GM19463 (cell line): ENCODE data around the gene CTAGE9.
"Not testable (repeated sequence)": the region's sequence is repeated elsewhere in the genome, so short reads cannot be mapped to it uniquely, and the experiment has no call there.

Experiments used
- ATAC-seq: cut with Tn5 transposase; IDR thresholded peaks from one replicate; pipeline ENCODE4 v1.9.1; 2021; ENCODE audit warnings: mild to moderate bottlenecking, moderate library complexity; ENCODE audit not compliant: unreplicated experiment

Gene CTAGE9, protein sequence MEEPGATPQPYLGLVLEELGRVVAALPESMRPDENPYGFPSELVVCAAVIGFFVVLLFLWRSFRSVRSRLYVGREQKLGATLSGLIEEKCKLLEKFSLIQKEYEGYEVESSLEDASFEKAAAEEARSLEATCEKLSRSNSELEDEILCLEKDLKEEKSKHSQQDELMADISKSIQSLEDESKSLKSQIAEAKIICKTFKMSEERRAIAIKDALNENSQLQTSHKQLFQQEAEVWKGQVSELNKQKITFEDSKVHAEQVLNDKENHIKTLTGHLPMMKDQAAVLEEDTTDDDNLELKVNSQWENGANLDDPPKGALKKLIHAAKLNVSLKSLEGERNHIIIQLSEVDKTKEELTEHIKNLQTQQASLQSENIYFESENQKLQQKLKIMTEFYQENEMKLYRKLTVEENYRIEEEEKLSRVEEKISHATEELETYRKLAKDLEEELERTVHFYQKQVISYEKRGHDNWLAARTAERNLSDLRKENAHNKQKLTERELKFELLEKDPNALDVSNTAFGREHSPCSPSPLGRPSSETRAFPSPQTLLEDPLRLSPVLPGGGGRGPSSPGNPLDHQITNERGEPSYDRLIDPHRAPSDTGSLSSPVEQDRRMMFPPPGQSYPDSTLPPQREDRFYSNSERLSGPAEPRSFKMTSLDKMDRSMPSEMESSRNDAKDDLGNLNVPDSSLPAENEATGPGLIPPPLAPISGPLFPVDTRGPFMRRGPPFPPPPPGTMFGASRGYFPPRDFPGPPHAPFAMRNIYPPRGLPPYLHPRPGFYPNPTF

DNA sequence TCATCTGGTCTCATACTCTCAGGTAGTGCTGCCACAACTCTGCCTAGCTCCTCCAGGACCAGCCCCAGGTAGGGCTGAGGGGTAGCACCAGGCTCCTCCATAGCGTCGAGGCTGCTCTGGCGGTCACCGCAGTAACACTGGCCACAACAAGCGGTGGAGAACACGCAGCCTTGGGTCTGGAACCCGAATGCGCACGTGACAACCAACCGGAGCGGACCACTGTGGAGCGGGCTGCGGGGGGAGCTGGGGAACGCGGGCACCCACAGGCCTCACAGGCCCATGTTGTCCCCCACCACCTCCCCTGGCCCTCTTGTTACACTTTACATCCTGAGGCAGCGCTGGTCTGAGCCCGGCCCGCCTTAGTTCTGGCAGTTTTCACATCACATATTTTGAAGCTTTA is at the start of gene CTAGE9:
Gene CTAGE9, minus strand, starts transcription at position 101 of the 400 bp plus-strand sequence. Its CDS starts 0 bp downstream, at position 101.
- ATAC-seq, result not testable (repeated sequence)

DNA sequence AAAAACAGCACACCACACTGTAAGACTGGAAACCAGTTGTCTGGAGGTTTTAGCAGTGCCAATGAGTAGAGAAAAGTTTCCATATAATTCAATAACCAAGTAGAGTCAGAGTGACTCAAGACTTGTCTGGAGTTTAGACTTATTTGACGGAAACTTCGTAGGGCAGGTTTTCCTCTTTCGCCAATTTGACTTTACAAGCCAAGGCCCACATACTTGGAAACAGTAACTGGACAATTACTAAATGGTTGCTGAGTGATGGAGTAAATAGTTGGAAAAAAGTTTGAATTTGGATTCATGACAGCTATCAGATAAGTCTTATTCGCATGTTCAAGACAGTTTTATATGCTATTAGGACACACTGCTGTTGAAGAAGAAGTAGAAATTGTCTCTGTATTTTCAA is 48.1 kb upstream of the CTAGE9 start:
- ATAC-seq, result no peak

DNA sequence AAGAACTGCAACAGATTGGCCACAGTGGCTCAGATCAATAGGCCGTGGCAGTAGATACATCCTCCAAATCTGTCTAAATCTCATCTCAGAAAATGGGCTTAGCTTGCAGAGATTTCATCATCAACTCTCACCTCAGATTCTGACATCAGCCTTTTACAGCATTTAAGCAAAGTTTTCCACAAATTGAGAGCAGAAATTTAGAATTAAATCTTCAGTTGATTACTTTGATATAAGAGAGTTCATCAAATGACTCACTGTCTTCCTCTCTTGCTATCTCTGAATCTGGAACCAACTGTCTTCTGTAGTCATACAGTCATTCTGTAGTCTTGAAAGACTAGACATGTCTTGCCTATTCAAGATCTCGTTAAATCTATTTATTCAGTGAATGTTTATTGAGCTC is 45.2 kb upstream of the CTAGE9 start:
- no peak for ATAC-seq

DNA sequence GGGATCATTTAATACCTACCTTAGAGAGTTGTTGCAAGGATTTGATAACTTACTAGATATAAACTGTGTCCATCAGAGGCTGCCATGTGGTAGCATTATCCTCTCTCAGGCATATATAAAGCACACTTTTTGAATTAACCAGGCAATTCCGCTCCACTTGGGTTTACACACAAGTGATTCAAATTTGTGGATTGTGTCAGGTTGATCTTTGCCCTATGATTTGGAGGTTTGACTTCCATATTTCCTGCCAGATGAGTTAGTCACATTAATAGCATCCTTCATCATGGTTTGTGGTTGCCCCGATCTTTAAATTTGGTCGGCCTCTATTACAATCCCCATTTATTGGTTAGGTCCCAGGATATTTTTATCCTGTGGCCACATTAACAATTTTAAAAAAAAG is 44.8 kb upstream of the CTAGE9 start:
- no peak for ATAC-seq

DNA sequence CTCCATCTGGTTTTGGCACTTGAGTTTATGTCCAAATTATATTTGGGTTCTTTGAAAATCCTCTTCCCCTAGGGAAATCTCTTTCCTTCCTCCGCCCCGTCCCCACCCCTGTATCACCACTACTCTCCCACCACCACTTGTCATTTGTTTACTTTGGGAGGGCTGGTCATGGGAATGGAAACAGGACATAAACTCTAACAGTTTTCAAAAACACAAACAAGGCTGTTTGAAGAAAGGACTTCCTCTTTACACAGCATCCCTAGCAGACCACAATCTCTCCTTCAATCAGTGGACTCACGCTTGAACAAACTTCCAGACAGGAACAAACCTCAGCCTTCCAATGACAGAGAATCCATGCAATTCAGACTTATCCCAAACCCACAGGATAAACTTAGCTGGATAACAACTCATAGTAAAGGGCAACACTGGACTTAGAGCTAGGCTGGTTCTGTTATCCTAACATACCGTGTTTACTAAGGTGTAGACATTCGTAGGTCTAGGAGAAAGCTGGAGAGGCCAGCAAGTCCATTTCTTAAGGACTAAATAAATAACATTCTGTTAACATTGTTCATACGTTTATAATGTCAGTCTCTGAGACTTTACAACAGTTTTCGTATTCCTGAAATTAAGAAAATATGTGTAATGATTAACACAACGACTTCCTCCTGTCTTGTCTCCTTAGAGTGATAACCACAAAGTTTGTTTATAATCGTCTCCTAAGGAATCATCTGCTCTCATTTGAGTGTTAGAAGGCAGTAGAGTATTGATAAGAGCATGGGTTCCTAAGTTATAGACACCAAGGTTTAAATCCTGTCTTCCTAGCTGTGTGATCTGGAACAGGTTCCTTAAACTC is 44.1 kb upstream of the CTAGE9 start:
- ATAC-seq, result no peak

DNA sequence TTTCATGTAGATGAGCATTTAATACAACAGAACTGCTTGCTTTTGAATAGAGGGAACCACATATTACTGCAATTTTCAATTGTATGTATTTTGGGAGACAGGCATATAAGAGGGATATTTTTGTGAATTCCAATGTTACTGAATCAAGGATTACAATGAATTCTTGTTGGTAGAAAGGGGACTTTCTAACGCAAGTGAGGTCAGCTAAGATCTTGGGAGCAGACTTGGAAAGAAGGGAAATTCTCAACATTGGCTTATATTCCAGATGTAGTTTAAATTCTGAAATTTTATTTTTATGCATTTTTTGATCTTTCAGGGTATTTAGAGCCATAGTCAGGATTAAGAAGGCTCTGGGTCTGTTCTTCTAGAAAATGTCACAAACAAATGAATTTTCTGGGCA is 43.3 kb upstream of the CTAGE9 start:
- no peak for ATAC-seq

DNA sequence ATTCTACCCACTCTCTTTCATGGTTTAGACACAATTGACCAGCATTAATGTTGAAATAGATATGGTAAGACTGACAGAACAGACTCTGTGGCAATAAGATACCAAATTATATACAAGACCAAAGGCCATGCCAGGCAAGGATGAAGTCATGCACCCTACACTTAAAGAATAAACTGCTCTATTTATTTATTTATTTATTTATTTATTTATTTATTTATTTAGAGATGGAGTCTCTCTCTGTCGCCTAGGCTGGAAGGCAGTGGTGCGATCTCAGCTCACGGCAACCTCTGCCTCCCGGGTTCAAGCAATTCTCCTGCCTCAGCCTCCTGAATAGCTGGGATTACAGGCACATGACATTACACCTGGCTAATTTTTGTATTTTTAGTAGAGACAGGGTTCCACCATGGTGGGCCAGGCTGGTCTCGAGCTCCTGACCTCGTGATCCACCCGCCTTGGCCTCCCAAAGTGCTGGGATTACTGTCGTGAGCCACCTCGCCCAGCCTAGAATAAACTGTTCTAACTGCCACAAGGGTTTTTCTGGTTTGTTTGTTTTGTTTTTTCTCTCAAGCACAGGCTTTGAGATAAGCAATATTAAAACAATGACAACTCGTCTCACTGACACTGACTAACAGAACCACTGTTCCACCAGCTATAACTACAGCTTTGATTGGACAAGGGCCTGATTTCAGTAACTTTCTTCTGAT is 40.3 kb upstream of the CTAGE9 start:
- ATAC-seq, result not testable (repeated sequence)

DNA sequence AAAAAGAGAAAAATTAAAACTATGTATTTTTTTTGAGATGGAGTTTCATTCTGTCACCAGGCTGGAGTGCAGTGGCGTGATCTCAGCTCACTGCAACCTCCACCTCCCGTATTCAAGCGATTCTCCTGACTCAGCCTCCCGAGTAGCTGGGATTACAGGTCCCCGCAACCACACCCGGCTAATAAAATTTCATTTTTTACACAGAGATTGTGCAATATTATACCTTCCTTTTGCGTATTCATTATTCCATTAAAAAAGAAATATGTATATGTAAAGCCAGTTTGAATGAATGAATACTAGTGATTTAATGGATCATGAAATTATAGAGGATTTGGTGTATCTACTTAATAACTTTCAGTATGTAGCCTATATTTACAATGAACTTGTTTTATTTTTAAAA is 38.2 kb upstream of the CTAGE9 start:
- ATAC-seq, result no peak

DNA sequence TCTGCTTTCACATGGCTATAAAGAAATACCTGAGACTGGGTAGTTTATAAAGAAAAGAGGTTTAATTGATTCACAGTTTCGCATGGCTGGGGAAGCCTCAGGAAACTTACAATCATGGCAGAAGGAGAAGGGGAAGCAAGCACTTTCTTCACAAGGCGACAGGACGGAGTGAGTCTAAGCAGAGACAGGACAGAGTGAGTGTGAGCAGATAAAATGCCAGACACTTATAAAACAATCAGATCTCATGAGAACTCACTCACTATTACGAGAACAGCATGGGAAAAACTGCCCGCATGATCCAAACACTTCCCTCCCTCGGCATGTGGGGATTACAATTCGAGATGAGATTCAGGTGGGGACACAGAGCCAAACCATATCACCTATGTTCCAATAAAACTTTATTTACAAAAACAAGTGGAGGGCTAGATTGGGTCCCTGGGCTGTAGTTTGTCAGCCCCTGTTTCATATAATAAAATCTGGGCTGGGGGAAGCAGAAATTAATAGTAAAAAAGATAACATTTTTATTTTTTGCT is 37.1 kb upstream of the CTAGE9 start:
- no peak for ATAC-seq

DNA sequence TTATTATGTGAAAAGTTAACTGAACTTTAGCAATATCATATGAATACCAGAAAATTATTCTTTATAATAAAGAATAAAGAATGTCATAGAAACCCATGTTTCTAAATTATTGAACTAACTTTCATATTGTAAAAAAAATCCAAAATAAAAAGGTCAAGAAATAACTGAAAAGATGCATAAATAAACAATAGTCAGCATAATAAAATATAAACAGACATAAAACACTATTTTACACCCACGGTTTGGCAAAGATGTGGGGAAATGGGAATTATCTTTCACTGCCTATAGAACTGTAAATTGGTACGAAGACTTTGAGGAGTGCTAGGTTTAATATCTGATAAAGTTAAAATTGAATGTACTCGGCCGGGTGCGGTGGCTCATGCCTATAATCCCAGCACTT is 34.7 kb upstream of the CTAGE9 start:
- no peak for ATAC-seq

DNA sequence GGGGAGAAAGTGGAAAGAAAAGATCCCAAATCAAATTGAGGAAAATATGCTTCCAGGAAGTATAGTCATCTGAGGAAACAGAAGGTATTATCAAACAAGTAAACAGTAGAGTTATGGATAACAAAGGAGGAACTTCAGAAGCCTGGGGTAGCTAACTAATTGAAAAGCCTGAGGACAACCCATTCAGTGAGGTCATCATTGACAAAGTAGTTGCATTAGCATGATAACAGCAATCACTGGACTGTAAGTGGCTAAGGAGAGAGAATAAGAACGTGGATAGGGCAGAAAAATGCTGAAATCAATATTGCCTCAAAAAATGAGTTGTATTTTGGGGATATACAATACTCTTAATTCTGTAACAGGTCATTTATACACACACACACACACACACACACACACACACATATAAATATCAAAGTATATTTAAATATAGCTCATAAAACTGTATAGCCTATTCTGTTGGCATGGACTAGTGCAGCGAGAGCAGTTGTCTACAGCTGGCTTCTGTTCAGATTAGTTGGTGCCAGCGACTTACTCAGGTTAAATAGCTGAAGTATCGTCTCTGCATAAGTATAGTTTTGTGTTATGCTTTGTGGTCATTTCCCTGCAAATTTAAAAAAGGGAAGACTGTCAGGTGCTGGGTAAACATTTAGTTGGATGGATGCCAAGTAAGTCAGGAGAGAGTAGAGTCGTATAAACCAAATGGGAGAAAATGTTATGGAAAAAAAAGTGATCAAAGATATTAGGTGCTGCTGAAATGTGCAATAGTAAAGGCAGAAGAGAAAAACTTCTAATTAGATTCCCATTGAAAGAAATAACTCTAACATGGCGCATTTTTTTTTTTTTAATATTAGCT is 33.8 kb upstream of the CTAGE9 start:
- ATAC-seq, result no peak

DNA sequence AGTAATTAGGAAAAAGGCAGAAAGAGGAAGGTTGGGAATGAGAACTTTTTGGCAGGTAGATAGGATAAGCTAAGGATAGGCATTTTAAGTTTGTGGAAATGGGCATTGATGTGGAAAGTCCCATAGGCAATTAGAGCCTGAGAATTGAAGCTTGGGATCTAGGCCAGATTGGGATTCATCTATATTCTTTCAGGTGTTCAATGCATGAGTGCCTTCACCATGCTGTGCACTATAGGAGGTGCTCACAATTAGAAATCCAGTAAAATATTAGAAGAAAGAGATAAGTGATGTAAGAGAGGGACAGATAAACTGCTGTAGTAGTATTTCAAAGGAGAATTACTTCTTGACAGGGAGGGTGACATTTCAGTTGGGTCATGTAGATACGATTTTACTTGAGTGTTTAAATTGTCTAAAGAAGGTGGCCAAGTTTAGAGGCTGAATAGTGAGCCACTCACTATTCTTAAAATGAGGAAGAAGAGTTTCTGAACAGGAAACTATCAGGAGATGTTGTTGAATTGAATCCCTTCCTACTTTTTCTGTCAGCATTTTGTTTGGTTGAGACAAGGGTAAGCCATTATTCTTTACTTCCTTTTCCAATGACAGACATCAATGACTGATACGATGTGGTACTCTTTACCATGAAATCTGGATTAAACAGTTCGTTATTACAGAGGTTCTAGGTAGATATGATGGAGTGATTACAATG is 31.0 kb upstream of the CTAGE9 start:
- no peak for ATAC-seq

DNA sequence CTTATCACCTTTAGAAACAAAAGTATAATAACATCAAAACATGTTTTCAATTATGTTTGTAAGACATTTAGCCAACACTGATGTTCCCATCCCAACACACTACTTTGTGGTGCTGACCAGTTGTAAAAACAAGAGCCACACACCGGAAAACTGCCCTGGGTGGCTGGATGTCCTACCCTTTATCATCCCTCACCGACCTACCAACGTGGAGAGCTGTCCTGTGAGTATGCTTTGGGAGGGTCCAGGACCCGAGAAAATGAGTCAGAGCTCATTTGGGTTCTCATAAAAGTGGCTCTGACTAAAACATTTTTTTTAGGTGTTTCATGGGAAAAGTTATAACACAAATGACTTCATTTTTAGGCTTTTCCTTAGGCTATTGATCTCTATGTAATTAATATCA is 29.3 kb upstream of the CTAGE9 start:
- ATAC-seq, result no peak

DNA sequence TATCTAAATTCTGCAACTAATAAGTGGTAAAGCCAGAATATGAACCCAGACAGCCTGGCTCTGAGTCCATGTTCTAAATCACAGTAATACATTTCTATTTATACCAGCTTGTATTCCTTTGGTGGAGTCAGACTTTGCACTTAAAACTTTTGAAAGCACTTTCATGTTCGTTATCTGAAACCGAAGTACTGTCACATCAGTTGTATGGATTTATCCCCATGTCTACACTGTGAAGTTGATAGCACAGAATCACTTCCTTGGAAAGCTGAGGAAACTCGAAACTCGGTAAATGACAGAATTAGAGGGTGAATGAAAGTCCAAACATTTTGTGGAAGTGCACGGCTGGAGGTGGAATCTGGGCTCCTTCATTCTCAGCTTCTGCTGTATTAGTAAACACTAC is 28.3 kb upstream of the CTAGE9 start:
- ATAC-seq, result no peak

DNA sequence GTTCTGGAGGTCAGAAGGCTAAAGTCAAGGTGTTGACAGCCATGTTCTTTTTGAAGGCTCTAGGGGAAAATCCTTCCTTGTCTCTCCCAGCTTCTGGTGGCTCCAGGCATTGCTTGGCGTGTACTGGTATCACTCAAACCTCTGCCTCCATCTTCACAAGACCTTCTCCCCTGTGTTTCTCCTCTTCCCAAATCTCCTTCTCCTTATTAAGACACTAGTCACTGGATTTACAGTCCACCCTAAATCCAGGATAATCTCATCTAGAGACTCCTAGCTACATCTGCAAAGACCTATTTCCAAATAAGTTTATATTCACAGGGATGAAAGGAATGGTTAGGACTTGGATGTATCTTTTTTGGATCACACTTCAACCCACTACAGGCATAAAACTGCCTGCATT is 26.0 kb upstream of the CTAGE9 start:
- no peak for ATAC-seq

DNA sequence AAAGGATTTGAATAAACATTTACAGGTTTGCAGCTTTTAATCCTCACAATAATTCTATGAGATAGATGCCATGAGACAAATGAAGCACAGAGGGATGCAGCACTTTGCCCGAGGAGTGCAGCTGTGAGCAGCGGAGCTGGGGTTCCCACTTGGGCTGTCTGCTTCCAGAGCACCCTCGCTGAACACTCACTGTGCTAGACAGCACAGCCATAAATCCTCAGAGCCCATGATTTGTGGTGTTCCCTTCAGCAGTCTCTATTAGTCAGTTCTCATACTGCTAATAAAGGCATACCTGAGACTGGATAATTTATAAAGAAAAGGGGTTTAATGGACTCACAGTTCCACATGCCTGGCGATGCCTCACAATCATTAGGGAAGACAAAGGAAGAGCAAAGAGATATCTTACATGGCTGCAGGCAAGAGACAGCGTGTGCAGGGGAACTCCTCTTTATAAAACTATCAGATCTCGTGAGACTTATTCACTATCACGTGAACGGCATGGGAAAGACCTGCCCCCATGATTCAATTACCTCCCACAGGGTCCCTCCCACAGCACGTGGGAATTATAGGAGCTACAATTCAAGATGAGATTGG is 25.3 kb upstream of the CTAGE9 start:
- ATAC-seq, result no peak

DNA sequence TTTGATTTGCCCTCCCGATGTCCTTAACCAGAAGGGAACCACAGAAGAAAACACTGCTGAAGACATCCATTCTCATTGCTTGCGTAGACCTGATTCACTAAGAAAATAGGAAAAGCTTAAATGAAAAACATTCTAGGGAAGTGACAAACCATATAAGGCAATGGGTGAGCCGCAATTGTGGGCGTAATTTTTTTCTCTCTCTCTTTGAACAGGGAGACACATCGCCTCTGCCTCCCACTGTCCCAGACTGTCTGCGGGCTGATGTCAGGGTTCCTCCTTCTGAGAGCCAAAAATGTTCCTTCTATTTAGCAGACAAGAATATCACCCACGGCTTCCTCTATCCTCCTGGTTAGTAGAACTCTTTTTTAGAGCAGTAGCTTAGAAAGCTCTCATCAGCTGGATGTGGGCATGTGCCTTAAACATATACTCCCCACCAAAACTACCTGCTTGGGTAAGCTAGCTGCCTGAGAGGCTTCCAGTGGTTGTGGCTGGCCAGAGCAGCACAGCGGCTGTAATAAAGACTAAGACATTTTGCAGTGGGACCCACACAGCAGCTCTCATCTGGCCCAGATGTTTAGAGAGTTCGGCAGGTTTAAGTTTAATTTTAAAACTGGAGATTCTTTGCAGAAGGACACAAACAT is 22.7 kb upstream of the CTAGE9 start:
- no peak for ATAC-seq

DNA sequence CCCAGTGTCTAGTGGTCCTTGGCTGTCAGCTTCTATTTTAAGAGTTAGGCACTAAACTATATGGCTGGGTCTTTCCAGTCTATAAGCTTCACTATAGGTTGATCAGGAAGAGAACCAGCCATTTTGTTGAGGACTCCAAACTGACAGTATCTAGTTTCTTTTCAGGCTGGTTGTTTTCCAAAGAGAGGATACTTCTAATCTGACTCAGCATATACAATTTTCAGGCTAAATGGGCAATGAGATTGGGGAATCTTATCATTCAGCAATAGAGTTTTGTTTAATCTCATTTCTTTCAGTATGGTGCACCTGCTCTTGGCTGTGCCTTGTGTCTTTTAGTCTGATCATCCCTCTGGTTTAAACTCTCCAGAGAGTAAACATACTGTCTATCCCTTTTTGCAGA is 20.4 kb upstream of the CTAGE9 start:
- ATAC-seq, result no peak
